CD14-positive monocyte (primary cell): ENCODE results near the gene KLHDC10. TPM values are rescaled to one million over a fixed set of nuclear protein-coding genes. Genes with fewer than 3 reads are reported as not detected.

ENCODE experiments used
- DNase-seq, 3 donors: peaks; one replicate each; pipeline ENCODE4 v3.0.0-alpha.2; 2011 to 2022
- H2AFZ ChIP-seq: 2 replicates; pipeline ENCODE4 v1.6.0; 2012; ENCODE audit warnings: mild to moderate bottlenecking, low read depth, low read length, inconsistent platforms; ENCODE audit not compliant: insufficient read depth, poor library complexity, severe bottlenecking
- H3K27ac ChIP-seq, 2 donors: 1 replicate in 1 of 2; 2 replicates in 1 of 2; pipeline ENCODE4 v1.5.1; 2012 to 2013; ENCODE audit warnings: low read length in 2 of 2, control low read depth in 1 of 2, inconsistent platforms in 1 of 2, low read depth in 1 of 2, mild to moderate bottlenecking in 1 of 2
- H3K27me3 ChIP-seq, 2 donors: one replicate each; pipeline versions ENCODE4 v1.6.0 to v1.6.1; 2011 to 2013; ENCODE audit warnings: low read length in 2 of 2; ENCODE audit not compliant: control insufficient read depth in 2 of 2, insufficient read depth in 2 of 2
- H3K36me3 ChIP-seq, 2 donors: replicated peaks in 1 of 2; 1 replicate in 1 of 2; 2 replicates in 1 of 2; pipeline versions ENCODE4 v1.5.1 to v1.6.1; 2012 to 2013; ENCODE audit warnings: low read length in 2 of 2, control low read depth in 1 of 2, inconsistent platforms in 1 of 2, mild to moderate bottlenecking in 1 of 2; ENCODE audit not compliant: insufficient read depth in 2 of 2, control insufficient read depth in 1 of 2
- H3K4me1 ChIP-seq, 2 donors: 1 replicate in 1 of 2; 2 replicates in 1 of 2; pipeline versions ENCODE4 v1.5.1 to v1.6.1; 2012 to 2013; ENCODE audit warnings: low read length in 2 of 2, control low read depth in 1 of 2, inconsistent platforms in 1 of 2, mild to moderate bottlenecking in 1 of 2, moderate library complexity in 1 of 2; ENCODE audit not compliant: insufficient read depth in 2 of 2, control insufficient read depth in 1 of 2
- H3K4me2 ChIP-seq: replicated peaks from 2 replicates; pipeline ENCODE3; 2012; ENCODE audit warnings: low read length, moderate library complexity, mild to moderate bottlenecking; ENCODE audit not compliant: poor library complexity, severe bottlenecking; ENCODE audit errors: extremely low read depth
- H3K4me3 ChIP-seq, 3 experiments: fragments of 200-600 bp in 1 of 3; sonication (generic) in 1 of 3; replicated peaks in 1 of 3; 1 replicate in 2 of 3; 2 replicates in 1 of 3; pipeline ENCODE4 v1.5.1; 2011 to 2013; ENCODE audit warnings: low read length in 3 of 3, mild to moderate bottlenecking in 3 of 3, control low read depth in 2 of 3, low read depth in 2 of 3, inconsistent platforms in 1 of 3, moderate library complexity in 1 of 3
- H3K79me2 ChIP-seq: 2 replicates; pipeline ENCODE4 v1.6.0; 2012; ENCODE audit warnings: mild to moderate bottlenecking, control low read depth, inconsistent platforms, low read length, moderate library complexity; ENCODE audit not compliant: insufficient read depth
- H3K9ac ChIP-seq: 2 replicates; pipeline ENCODE4 v1.6.0; 2017; ENCODE audit warnings: low read length, mild to moderate bottlenecking; ENCODE audit not compliant: insufficient read depth, poor library complexity, severe bottlenecking
- H3K9me3 ChIP-seq, 2 donors: replicated peaks in 1 of 2; 1 replicate in 1 of 2; 2 replicates in 1 of 2; pipeline versions ENCODE4 v1.5.1 to v1.6.1; 2012 to 2013; ENCODE audit warnings: low read length in 2 of 2, control low read depth in 1 of 2; ENCODE audit not compliant: control insufficient read depth in 1 of 2, insufficient read depth in 1 of 2
- H4K20me1 ChIP-seq: 2 replicates; pipeline ENCODE4 v1.6.0; 2012; ENCODE audit warnings: mild to moderate bottlenecking, low read length, control low read depth, moderate library complexity; ENCODE audit not compliant: insufficient read depth
- H3K27ac Mint-ChIP-seq, 7 donors: one replicate each; pipeline ENCODE4 v1.8.0; 2020; ENCODE audit warnings: mild to moderate bottlenecking in 7 of 7, mixed read lengths in 7 of 7, moderate library complexity in 6 of 7, inconsistent platforms in 2 of 7
- H3K27me3 Mint-ChIP-seq, 3 donors: one replicate each; pipeline ENCODE4 v1.8.0; 2021 to 2022; ENCODE audit warnings: low read depth in 3 of 3, mild to moderate bottlenecking in 3 of 3, mixed read lengths in 3 of 3, moderate library complexity in 3 of 3, inconsistent platforms in 1 of 3
- H3K36me3 Mint-ChIP-seq, 2 donors: one replicate each; pipeline ENCODE4 v1.8.0; 2020; ENCODE audit warnings: mixed read lengths in 2 of 2, inconsistent platforms in 1 of 2, mild to moderate bottlenecking in 1 of 2
- H3K4me1 Mint-ChIP-seq: one replicate; pipeline ENCODE4 v1.8.0; 2020; ENCODE audit warnings: mild to moderate bottlenecking, mixed read lengths
- H3K4me3 Mint-ChIP-seq, 2 donors: one replicate each; pipeline ENCODE4 v1.8.0; 2020; ENCODE audit warnings: mild to moderate bottlenecking in 2 of 2, mixed read lengths in 2 of 2, moderate library complexity in 1 of 2
- H3K9me3 Mint-ChIP-seq, 7 donors: one replicate each; pipeline ENCODE4 v1.8.0; 2020 to 2022; ENCODE audit warnings: mixed read lengths in 7 of 7, mild to moderate bottlenecking in 6 of 7, moderate library complexity in 6 of 7, inconsistent platforms in 2 of 7
- CTCF ChIP-seq: fragments of 200-600 bp; IDR thresholded peaks from one replicate; pipeline ENCODE4 v1.8.0; 2022; ENCODE audit warnings: antibody characterized with exemption, mild to moderate bottlenecking
- WGBS: methylation state at CpG from one replicate; pipeline ENCODE4 v1.1.5; 2013; ENCODE audit warnings: missing lambda C conversion rate; ENCODE audit not compliant: insufficient coverage; 5-methylcytosine and 5-hydroxymethylcytosine counted together
- intact Hi-C, 2 donors: fragments of 100-400 bp; cut with micrococcal nuclease; formaldehyde crosslinking; loops; one replicate each; pipeline versions ENCODE4 v1.15.0 to v1.15.1; 2023
- polyA plus RNA-seq, 3 donors: library from polyadenylated mRNA; depleted of rRNA in 1 of 3; unstranded in 2 of 3; stranded (reverse) in 1 of 3; fragments of 300-500 nt in 2 of 3; fragments of >200 nt in 1 of 3; fragmentation: Illumina TruSeq in 2 of 3; gene quantifications; 1 replicate in 2 of 3; 2 replicates in 1 of 3; pipeline ENCODE4 v1.2.3, GENCODE V29; 2012 to 2021

Gene KLHDC10
- polyA plus RNA-seq, 3 donors: 1.1 to 13.9 (median 2.9) TPM

GRCh38 chr7:130096243-130096827, 26.0 kb downstream of the KLHDC10 start:
- Histone ChIP-seq H3K4me2 (no peak overlapping the region), H3K27ac (no peak overlapping the region)

GRCh38 chr7:130099331-130099730, 29.0 kb downstream of the KLHDC10 start:
- TF ChIP-seq CTCF: no peak
- Mint-ChIP-seq H3K9me3 (no peaks in the 10 kb centered on the region), H3K27me3 (no peaks in the 10 kb centered on the region), H3K36me3 (peaks cover 14 to 15% of the 10 kb centered on the region in 2 donors), H3K4me1 (peaks cover 4% of the 10 kb centered on the region), H3K27ac (no peak overlapping the region), H3K4me3 (no peak overlapping the region)
- Histone ChIP-seq H3K4me3 (no peak overlapping the region), H4K20me1 (peaks cover 29% of the 10 kb centered on the region), H3K36me3 (peaks cover 0 to 17% of the 10 kb centered on the region in 2 donors), H3K27ac (no peak overlapping the region), H3K9ac (no peak overlapping the region), H3K27me3 (no peaks in the 10 kb centered on the region), H3K79me2 (peaks cover 9% of the 10 kb centered on the region), H2AFZ (no peak overlapping the region), H3K4me2 (no peak overlapping the region), H3K4me1 (no peaks in the 10 kb centered on the region), H3K9me3 (no peaks in the 10 kb centered on the region)
- intact Hi-C loops: no loop called here
- no peak for DNase-seq

More at GRCh38 chr7:130096243-130096827, 26.0 kb downstream of the KLHDC10 start:
- peaks cover 31% of the 10 kb centered on the region for H3K79me2 ChIP-seq
- H3K4me3 Mint-ChIP-seq: no peak overlapping the region
- peaks cover 49% of the 10 kb centered on the region for H4K20me1 ChIP-seq
- no peak overlapping the region for H3K4me3 ChIP-seq
- peaks cover 6 to 11% of the 10 kb centered on the region in 2 donors for H3K4me1 ChIP-seq
- H3K36me3 Mint-ChIP-seq: peaks cover 11% of the 10 kb centered on the region in 2 donors
- no peaks in the 10 kb centered on the region for H3K9me3 ChIP-seq
- peaks cover 16% of the 10 kb centered on the region for H3K4me1 Mint-ChIP-seq
- no peak for TF ChIP-seq CTCF
- intact Hi-C loops: no loop called here
- H3K9ac ChIP-seq: no peak overlapping the region
- H3K36me3 ChIP-seq: peaks cover 0 to 17% of the 10 kb centered on the region in 2 donors
- no peaks in the 10 kb centered on the region for H3K27me3 ChIP-seq
- H3K27ac Mint-ChIP-seq: no peak overlapping the region
- H3K27me3 Mint-ChIP-seq: no peaks in the 10 kb centered on the region
- no peak for DNase-seq
- H2AFZ ChIP-seq: no peak overlapping the region
- H3K9me3 Mint-ChIP-seq: no peaks in the 10 kb centered on the region
- WGBS: 100% methylated on average over 1 of the region's 4 CpGs
